D721Med (cell line): Measurements from ENCODE around the gene LETM1.

ENCODE experiments used
- DNase-seq: peaks from one replicate; pipeline ENCODE4 v3.0.0; 2011; ENCODE audit warnings: low spot score; ENCODE audit not compliant: insufficient read length
- FAIRE-seq: peaks from 2 replicates; lab custom pipeline; 2011; peaks lifted over from hg19 to GRCh38; lab: Jason Lieb, UNC
- CTCF ChIP-seq: IDR thresholded peaks from 2 replicates; pipeline ENCODE4 v1.5.1; 2012; ENCODE audit warnings: mild to moderate bottlenecking, control low read depth; ENCODE audit not compliant: insufficient read depth; ENCODE audit errors: missing control alignments

Gene LETM1

GRCh38 chr4:1885414-1885813 lies 29.5 kb upstream of the LETM1 start:
- DNase-seq (no peak), FAIRE-seq (no peak)
- no peak for TF ChIP-seq CTCF

DNA sequence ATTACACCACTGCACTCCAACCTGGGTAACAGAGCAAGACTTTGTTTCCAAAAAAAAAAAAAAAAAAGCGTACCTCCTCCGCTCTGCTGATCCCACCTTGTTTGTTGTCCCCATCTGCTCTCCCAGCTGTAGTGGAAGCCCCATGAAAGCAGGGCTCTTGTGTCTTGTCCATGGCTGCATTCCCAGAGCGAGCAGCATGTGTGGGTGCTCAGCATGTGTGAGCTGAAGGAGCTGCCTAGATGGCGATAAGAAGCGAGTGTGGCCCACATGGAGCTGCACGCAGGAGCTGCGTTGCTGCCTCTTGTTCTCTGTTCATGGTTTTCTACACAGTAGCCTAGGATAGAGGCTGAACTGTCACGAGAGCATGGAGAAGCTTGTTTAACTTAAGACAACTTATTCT lies 27.6 kb upstream of the LETM1 start:
- DNase-seq = no peak
- no peak for TF ChIP-seq CTCF
- no peak for FAIRE-seq

GRCh38 chr4:1882850-1883271 lies 26.9 kb upstream of the LETM1 start:
- DNase-seq = no peak
- no peak for FAIRE-seq
- TF ChIP-seq CTCF = no peak

DNA sequence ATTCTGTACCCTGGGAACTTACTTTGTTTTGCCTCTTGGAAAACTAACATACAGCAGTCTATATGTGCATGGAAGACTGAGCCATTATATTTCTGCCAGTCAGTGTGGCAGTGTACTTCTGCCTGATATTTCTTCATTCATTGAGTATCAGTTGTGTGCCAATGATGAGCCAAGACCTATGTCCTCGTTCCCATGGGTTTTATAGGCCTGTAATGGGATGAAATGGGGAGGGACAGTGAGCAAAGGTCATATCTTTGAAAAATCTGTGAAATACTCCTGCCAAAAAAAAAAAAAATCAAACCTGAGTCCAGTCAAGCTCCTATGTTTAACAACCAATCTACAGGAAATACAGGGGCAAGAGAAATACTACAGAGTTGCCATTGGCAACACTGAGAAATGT lies 24.4 kb upstream of the LETM1 start:
- FAIRE-seq = no peak
- no peak for DNase-seq
- TF ChIP-seq CTCF = no peak

DNA sequence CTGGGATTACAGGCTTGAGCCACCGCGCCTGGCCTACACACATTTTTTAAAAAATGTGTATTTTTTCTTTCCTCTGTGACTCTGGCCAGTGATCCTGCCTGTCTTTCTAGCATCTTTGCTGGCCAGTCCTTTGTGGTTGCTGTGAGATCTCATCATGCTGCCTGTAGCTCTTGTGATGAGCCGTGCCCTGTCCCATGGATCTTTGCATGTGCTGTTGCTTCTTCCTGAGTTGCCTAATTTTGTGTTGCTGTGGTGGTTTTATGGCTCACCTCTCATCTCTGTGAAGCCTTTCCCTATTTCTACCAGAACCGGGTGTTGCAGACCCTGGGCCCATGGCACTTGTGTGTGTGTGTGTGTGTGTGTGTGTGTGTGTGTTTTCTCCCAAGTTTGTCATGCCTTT lies 23.5 kb upstream of the LETM1 start:
- FAIRE-seq (no peak), DNase-seq (no peak)

GRCh38 chr4:1874201-1874600 lies 18.2 kb upstream of the LETM1 start:
- no peak for FAIRE-seq

More for the DNA sequence above, 23.5 kb upstream of the LETM1 start:
- no peak for TF ChIP-seq CTCF

GRCh38 chr4:1873776-1874175 lies 17.8 kb upstream of the LETM1 start:
- FAIRE-seq (no peak), DNase-seq (no peak)
- TF ChIP-seq CTCF = no peak

More at GRCh38 chr4:1874201-1874600, 18.2 kb upstream of the LETM1 start:
- TF ChIP-seq CTCF = no peak
- no peak for DNase-seq
